Colon (tissue), 2 donors: ENCODE measurements around the gene BRSK2.

ENCODE experiments used
- FAIRE-seq: peaks from 2 replicates; lab custom pipeline; 2012; peaks lifted over from hg19 to GRCh38; lab: Jason Lieb, UNC
- donor health status: control.
- donor health status: control.

Gene BRSK2

GRCh38 chr11:1377231-1377780, 12.4 kb upstream of the BRSK2 start:
- no peak for FAIRE-seq

GRCh38 chr11:1381793-1382425, 7.8 kb upstream of the BRSK2 start:
- no peak for FAIRE-seq

- no peak for FAIRE-seq
These were observed 7.3 kb upstream of the BRSK2 start for GRCh38 chr11:1382429-1382828.

GRCh38 chr11:1382831-1383607, 6.7 kb upstream of the BRSK2 start:
- FAIRE-seq: no peak

GRCh38 chr11:1384199-1384970, 5.3 kb upstream of the BRSK2 start:
- no peak for FAIRE-seq

GRCh38 chr11:1387521-1387920, 2.2 kb upstream of the BRSK2 start:
- FAIRE-seq: no peak

GRCh38 chr11:1387961-1388762, 1.6 kb upstream of the BRSK2 start:
- FAIRE-seq: no peak

GRCh38 chr11:1388763-1389102, 1.0 kb upstream of the BRSK2 start:
- FAIRE-seq: no peak

- FAIRE-seq: no peak
These were observed 417 bp upstream of the BRSK2 start for GRCh38 chr11:1389103-1389931.

- FAIRE-seq: no peak
These were observed 933 bp downstream of the BRSK2 start for GRCh38 chr11:1390569-1391164.

- no peak for FAIRE-seq
These were observed 1.7 kb downstream of the BRSK2 start for GRCh38 chr11:1391165-1392075.

GRCh38 chr11:1392111-1392510, 2.4 kb downstream of the BRSK2 start:
- FAIRE-seq: no peak

- no peak for FAIRE-seq
These were observed 2.8 kb downstream of the BRSK2 start for GRCh38 chr11:1392561-1392960.

GRCh38 chr11:1393038-1393710, 3.4 kb downstream of the BRSK2 start:
- no peak for FAIRE-seq

GRCh38 chr11:1394936-1395772, 5.4 kb downstream of the BRSK2 start:
- no peak for FAIRE-seq

GRCh38 chr11:1395773-1396374, 6.1 kb downstream of the BRSK2 start:
- FAIRE-seq: no peak

- FAIRE-seq: no peak
These were observed 6.7 kb downstream of the BRSK2 start for GRCh38 chr11:1396375-1396841.
